HL-60/S4 (cell line): ENCODE data around the gene PI16.
"Not testable (repeated sequence)": the region's sequence is repeated elsewhere in the genome, so short reads cannot be mapped to it uniquely, and the experiment has no call there.

ENCODE experiments used
- in situ Hi-C: fragments of 300-500 bp; cut with MboI; formaldehyde crosslinking; loops from 2 replicates; pipeline ENCODE4 v1.14.3; 2022; ENCODE audit warnings: low sequenced_read_pairs

PI16 gene

DNA sequence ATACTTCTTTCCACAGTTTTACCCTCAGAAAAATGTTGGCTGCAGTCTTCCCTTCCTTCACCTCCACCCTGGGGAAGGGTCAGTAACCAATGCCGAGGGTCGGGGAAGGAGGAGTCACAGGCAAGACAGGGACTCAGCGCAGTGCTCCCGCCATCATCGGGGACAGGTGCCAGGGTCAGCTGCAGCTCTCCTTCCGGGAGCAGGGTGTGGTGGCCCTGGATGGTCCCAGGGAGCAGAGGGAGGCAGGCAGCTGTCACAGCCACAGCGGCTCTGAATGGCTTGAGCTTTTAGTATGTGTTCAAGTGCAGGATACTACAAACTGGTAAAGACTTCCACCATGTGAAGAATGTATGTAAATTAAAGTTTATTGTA is 26.0 kb upstream of the PI16 start:
- in situ Hi-C loops = no loop called here

DNA sequence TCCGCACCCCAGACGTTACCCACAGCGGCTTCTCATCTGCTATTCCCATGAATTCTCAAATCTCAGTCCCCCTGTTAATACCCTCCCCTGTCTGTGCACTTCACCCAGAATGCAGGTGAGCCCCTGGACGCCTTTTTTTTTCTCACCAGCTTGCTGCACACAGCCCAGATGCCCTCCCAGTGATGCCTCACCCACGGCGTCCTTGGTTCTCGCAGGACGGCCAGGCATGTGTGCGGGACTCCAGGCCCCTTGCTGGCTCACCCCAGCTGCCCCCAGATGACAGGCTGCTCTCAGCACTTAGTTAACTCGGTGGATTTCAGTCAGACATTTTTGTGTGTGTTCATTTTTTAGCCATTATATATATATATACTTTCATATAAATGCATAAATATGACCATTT is 25.4 kb upstream of the PI16 start:
- in situ Hi-C loops = no loop called here

DNA sequence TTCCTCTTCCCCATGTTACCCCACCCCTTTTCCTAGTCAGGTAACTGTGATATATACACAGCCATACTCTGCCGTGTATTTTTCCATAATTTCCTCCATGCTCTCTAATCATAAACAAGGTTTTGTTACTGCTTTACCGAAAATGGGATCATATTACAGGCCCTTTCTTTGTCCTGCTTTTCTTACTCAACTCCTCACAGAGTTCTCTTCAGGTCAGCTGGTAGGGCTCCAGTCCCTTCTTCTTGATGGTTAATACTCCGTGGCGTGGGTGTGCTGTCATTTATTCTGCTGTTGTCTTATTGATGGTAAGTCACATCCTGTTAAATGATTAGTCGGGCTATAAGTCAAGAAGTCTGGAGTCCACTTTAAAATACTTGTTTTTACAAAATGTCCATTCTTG is 24.9 kb upstream of the PI16 start:
- in situ Hi-C loops = no loop called here

DNA sequence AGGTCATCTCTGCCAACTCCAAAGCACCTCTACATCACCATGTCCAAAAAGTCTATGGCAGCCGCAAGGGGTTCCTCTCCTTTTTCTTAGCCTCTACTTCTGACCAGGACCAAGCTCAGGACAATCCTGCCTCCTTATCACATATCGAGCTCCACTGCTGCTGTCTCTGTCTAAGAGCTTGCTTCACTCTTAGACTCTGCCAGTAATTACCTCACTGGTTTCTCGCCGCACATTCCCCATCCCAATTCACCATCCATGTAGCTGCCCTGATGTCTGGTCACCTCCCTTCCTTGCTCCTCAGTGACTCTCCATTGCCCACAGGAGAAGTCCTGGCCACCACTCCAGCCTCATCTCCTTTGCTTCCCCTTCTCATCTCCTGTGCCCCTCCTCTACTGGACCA is 24.1 kb upstream of the PI16 start:
- in situ Hi-C loops = no loop called here

DNA sequence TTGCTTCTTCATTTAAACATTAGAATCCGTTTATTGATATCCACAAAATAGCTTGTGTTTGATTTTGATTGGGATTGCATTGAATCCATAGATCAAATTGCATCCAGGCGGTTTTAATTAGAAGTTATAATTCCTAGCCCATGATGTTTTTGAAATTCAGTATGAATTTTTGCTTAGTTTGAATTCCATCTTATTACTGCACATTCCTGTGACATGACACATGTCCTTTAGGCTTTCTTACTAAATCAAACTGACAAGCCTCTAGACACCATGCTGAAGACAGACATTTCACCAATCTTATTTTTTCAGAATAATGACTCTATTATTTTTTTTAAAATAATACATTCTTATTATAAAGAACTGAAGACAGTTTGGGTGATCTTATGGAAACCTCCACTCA is 21.4 kb upstream of the PI16 start:
- in situ Hi-C loops = no loop called here

DNA sequence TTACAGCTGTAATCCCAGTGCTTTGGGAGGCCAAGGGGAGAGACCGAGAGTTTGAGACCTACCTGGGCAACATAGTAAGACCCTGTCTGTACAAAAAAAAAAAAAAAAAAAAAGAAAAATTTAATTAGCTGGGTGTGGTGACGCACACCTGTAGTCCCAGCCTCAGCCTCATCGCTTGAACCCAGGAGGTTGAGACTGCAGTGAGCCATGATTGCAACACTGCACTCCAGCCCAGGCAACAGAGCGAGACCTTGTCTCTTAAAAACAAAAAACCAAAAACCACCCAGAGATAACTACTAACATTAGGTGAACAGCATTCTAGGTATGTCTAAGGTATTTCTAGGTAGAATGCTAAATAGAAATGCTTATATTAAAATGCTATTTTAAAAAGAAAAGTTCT is 21.0 kb upstream of the PI16 start:
- in situ Hi-C loops = no loop called here

DNA sequence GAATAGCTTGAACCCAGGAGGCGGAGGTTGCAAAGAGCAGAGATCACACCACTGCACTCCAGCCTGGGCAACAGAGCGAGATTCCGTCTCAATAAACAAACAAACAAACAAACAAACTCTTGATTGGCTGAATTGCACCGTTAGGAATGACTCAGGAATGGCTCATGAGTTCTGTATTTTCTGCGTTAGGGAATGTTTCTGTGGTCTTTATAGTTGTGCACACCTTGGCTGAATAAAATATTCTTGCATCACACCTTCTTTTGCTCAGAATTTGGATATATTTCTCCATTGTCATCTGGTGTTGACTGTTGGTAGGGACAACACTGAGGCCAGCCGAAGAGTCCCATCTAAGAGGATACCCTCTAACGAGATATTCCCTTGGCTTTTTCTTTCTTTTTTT is 19.6 kb upstream of the PI16 start:
- in situ Hi-C loops = no loop called here

DNA sequence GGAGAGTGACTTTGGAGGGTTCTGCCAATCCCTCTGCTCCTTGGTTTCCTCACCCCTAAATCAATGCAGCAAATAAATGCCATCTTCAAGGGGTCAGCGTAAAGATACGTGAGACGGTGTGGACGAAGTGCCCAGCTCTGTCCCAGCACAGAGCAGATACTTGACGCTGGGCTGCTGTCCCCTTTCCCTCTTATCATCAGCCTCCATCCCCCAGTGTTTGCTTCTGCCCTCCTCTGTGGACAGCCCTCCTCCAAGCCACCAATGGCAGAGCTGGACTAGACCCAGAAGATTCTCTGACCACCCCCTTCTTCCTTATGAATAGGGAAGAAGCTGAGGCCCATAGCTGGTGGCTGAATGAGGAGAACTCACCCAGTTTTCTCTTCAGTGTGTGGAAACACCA is 17.7 kb upstream of the PI16 start:
- in situ Hi-C loops = no loop called here

DNA sequence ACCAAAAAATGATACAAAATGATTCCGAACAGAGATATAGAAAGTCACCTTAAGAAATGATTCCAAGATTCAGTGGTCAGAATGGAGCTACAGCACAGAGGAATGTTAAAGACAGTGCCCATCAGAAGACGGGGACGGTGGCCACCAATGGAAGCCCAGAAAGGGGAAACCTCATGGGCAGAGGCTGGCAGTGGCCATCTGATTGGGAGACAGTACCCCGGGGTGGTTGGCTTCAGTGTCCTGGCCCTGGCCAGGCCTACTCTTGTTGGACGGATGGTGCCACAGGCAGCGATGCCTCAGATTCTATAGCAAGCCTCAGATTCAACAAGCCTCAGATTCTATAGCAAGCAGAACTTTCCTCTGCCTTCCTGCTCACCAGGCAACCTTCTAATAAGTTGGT is 16.6 kb upstream of the PI16 start:
- in situ Hi-C loops = no loop called here

DNA sequence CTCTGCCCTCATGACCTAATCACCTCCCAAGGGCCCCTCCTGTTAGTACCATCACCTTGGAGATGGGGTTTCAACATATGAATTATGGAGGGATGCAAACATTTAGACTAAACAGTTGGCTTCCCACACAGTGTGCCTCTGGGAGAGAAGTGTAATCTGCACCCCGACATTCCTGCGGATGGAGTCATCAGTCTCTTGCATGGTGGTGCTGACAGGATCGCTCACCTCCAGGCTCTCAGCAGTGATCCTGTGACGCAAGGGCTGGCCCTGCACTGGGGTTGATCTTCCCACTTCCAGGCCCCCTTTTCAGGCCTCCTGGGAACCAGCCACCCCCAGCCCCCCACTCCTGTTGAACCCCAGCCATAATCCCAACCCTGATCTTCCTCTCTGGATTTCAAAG is 16.0 kb upstream of the PI16 start:
- in situ Hi-C loops = no loop called here

DNA sequence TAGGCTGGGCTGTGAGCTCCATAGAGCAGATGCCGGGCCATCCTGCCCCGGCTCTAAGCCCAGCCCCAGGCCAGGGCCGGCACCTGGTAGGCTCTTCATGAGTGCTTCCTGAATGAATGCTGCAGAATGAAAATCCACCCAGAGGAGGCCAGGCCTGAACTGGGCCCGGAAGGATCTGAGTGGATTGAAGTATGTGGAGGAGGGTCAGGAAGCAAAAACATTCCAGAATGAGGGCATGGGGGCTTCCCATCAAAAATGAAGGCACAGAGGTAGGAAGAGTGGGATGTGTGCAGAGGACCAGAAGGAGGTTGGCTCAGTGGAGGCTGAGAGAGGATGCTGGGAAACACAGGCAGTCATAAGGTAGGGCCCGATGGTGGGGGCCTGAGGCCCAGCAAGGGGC is 15.5 kb upstream of the PI16 start:
- in situ Hi-C loops = not testable (repeated sequence)

DNA sequence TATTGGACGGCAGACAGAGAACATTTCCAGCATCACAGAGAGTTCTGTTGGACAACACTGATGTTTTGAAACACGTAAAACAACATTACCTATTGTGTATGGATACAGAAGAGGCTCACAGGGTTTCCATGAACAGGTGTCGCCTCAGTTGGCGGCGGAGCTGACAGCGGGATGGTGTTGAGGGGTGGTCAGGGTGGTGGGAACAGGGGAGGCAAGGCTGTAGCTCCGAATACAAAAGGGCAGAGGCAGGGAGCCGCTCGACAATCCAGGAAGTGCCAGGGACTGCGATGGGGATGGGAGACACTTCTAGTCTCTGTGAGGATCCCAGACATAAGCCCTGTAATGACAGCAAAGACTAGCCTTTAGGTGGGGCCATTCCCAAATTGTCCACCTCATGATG is 14.5 kb upstream of the PI16 start:
- in situ Hi-C loops = no loop called here

DNA sequence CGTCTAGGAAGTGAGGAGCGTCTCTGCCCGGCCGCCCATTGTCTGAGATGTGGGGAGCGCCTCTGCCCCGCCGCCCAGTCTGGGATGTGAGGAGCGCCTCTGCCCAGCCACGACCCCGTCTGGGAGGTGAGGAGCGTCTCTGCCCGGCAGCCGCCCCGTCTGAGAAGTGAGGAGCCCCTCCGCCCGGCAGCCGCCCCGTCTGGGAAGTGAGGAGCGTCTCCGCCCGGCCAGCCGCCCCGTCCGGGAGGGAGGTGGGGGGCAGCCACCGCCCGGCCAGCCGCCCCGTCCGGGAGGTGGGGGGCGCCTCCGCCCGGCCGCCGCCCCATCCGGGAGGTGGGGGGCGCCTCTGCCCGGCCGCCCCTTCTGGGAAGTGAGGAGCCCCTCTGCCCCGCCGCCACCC is 13.0 kb upstream of the PI16 start:
- in situ Hi-C loops = not testable (repeated sequence)

DNA sequence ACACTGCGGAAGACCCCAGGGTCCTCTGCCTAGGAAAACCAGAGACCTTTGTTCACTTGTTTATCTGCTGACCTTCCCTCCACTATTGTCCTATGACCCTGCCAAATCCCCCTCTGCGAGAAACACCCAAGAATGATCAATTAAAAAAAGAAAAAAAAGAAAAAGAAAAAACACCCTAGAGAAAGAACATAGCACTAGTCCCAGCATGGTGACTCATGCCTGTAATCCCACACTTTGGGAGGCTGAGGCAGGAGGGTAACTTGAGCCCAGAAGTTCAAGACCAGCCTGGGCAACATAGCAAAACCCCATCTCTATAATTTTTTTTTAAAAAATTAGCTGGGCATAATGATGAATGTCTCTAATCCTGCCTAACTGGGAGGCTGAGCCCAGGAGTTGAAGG is 12.2 kb upstream of the PI16 start:
- in situ Hi-C loops = not testable (repeated sequence)

DNA sequence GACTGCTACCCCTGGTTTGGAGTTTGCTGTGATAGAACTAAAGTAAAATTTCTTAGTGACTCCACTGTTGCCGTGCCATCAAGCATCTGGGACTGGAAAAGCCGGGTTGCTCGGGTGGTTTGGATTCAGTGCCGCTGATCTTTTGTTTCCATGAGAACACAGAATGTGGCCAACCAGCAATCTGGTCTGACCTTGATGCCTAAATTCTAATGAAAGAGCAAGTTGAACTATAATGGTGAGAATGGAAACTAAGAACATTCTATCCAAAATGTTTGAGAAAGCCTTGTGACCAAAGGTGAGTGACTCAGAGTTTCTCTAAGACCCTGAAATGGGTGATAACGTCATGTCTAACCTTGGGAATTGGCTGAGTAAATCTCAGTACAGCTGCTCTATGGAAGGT is 9.9 kb upstream of the PI16 start:
- in situ Hi-C loops = no loop called here

DNA sequence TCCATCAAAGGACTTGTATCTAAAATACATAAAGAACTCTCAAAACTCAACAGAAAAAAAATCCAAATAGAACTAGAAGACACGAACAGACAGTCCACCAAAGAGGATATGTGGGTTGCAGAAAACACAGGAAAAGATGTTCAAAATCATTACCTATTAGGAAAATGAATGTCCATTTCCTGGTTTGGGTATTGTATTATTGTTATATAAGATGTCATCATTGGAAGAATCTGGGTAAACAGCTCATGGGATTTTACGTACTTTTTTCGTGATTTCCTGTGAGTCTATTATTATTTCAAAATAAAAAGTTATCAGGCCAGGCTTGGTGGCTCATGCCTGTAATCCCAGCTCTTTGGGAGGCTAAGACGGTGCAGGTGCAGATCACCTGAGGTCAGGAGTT is 9.2 kb upstream of the PI16 start:
- in situ Hi-C loops = no loop called here

DNA sequence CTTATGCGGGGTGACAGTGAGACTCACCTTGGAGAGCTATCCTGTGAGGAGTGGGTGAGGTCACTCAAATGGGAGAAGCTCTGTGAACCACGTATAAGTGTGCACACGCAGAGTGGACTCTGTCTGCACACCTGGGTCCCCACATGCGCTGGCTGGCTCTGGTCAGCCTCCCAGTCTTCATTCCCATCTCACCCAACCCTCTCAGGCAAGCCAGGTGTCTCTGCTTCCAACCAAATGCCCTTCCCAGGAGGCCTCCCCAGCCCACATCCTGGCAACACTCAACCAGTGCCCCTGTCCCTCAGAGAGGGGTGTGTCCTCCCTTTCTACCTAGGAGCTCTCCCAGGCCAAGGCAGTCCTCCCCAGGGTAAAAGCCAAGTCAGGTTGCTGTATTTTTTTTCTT is 8.0 kb upstream of the PI16 start:
- in situ Hi-C loops = no loop called here

DNA sequence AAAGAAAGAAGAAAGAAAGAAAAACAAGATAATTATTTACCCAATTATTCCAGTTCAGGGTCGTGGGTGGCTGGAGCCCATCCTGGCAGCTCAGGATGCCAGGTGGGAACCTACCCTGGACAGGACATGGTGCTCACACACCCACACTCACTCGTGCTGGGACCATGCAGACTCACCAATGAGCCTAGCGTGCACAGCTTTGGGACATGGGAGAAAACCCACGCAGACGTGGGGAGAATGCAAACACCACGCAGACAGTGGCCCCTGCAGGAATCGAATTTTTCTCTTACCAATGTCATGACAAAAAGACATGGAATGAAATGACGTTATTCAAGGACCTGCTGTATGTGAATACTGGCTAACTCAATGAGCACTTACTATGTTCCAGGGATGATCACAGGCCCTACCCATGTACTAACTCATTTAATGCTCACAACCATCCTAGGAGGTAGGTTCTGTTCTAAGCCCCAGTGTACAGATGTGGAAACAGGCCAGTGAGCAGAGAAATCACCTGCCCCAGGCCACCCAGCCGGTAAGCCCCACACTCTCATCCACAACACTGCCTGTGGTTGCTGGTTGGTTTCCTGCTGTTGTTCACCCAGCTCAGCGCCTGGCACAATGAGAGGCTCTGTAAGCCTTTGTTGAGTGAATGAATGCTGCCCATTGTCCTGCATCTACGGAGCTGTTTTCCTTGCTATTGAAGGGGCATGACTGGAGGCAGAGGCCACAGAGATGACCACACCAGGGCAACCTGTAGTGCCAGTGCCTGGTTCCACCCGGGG is 6.8 kb upstream of the PI16 start:
- in situ Hi-C loops = no loop called here

DNA sequence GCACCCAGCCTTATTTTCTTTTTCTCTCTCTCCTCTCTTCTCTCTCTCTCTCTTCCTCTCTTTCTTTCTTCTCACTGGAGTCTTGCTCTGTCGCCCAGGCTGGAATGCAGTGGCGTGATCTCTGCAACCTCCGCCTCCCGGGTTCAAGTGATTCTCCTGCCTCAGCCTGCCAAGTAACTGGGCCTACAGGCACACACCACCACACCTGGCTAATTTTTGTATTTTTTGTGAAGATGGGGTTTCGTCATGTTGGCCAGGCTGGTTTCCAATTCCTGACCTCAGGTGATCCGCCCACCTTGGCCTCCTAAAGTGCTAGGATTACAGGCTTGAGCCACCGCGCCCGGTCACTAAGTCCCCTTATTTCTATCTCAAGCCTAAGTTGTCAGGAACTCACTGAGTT is 5.5 kb upstream of the PI16 start:
- in situ Hi-C loops = not testable (repeated sequence)

DNA sequence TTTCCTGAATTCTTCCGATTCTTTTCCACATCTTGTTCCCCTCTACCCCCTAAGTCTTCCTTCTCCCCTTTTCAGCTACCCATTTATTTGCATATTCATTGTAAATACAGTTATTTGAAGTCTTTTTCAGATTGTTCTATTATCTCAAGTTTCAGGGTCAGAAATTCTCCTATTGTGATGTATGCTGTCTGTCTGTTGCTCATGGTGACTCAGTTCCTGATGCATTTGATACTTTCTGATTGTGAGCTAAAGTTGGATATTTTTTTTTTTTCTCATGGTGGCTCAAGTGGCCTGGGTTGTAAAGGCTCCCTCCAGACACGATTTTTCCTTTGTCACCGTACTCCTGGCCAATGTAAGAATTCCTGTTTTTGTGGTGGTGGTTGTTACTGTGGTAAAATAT is 4.9 kb upstream of the PI16 start:
- in situ Hi-C loops = no loop called here

DNA sequence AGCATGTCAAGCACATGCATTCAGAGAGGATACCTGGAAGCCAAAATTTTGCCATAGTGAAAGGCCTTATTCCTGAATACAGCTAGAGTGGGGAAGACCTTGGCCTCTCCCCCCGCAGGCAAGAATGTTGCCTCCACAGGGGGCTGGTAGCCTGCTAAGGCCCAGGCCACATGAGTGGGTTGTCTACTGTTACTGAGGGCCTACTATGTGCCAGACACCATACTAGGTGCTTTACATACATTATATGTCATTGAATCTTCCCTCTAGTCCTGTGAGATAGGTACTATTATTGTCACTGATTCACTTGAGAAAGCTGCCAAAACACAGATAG is 642 bp upstream of the PI16 start:
- in situ Hi-C loops = no loop called here

DNA sequence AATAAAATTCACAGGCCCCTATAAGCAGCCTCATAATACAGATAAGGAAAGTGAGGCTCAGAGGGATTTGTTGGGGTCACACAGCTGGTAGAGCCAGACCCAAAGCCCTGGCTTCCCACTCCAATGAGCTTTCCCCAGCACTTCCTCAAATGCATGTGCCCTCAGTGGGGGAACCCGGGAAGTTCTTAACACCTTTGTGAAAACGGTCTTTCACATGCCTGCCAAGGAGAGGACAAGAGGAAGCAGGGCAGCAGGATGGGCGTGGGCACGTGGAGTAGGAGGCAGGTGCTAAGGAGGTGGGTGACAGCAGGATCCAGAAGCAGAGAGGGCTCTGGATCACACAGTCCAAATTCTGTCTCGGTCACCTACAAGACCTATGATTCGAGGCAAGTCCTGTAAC is 598 bp downstream of the PI16 start:
- in situ Hi-C loops = no loop called here

DNA sequence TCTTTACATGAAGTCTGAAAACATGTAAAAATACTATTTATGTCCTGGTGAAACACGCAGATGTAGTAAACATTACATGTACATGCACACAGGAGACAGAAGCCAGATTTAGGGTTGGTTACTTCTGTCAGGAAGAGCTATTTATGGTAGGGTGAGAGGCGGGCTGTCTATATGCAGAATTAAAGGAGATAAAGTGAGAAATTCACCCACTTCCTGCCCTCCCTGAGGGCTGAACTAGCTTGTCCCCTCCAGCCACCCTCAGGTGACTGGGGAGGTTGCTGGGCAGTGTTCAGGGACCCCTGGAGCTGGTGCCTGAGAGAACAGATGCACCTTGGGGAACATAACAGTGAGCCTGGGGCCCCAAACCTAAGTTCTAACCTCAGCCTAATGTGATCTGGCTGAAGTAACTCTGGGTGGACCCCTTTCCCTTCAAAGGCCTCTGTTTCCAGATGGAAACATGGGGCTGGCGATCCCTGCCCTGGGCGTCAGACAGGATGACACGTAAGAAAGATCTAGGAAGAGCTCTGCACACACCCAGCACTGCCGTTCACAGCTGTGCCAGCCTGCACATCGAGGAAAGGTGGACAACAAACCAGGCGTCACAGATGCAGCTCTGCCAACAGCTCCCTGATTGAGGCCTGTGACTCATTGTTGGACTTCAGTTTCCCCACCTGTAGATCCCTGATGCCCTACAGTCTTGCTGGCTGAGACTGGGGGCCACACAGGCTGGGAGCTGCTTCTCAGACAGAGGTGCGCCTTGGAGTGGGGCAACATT is 1.3 kb downstream of the PI16 start:
- in situ Hi-C loops = no loop called here
